Measurements from ENCODE around the gene BACH2.
"Not testable (repeated sequence)": the region's sequence is repeated elsewhere in the genome, so short reads cannot be mapped to it uniquely, and the experiment has no call there.

The BACH2 gene

DNA sequence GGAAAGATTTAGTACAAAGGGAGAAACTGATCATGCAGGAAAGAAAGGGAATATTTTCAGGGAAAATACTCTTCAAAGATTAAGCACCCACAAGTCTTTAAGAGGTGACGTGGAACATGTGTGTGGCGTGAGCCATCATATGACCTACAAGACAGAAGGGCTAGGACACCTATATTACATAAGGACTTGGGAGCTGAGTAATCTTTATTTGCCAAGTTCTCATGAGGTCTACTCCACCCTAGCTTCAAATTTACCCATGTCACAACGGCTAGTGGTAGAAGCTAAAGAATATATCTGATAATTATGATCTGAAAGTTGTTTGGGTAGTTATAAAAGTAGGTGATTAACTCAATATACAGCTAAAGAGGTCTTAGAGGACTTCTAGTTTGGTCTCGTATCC, 234.6 kb downstream of the BACH2 start:
- DNase-seq, result no peak

DNA sequence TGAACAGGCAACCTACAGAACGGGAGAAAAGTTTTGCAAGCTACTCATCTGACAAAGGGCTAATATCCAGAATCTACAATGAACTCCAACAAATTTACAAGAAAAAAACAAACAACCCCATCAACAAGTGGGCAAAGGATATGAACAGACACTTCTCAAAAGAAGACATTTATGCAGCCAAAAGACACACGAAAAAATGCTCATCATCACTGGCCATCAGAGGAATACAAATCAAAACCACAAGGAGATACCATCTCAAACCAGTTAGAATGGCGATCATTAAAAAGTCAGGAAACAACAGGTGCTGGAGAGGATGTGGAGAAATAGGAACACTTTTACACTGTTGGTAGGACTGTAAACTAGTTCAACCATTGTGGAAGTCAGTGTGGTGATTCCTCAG, 237.5 kb downstream of the BACH2 start:
- DNase-seq, result not testable (repeated sequence)

DNA sequence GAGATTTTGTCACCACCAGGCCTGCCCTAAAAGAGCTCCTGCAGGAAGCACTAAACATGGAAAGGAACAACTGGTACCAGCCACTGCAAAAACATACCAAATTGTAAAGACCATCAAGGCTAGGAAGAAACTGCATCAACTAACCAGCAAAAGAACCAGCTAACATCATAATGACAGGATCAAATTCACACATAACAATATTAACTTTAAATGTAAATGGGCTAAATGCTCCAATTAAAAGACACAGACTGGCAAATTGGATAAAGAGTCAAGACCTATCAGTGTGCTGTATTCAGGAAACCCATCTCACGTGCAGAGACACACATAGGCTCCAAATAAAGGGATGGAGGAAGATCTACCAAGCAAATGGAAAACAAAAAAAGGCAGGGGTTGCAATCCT, 240.7 kb downstream of the BACH2 start:
- not testable (repeated sequence) for DNase-seq

DNA sequence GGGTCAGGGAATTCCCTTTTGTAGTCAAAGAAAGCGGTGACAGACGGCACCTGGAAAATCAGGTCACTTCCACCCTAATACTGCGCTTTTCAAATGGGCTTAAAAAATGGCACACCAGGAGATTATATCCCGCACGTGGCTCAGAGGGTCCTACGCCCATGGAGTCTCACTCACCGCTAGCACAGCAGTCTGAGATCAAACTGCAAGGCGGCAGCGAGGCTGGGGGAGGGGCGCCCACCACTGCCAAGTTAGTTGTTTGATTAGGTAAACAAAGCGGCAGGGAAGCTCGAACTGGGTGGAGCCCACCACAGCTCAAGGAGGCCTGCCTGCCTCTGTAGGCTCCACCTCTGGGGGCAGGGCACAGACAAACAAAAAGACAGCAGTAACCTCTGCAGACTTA, 242.4 kb downstream of the BACH2 start:
- not testable (repeated sequence) for DNase-seq

DNA sequence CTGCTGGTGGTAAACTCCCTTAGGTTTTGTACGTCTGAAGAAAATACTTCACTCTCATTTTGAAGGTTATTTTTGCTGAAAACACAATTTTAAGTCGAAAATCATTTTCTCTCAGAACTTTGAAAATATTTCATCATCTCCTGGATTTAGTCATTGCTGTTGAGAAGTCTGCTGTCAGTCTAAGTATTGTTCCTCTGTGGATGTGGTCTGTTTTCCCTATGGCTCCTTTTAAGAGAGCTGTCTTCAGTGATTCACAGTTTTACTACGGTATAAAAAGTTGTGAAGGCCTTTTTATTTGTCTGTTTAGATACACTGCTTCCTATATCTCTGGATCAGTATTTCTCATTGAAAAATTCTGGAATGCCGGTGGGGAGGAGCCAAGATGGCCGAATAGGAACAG, 243.0 kb downstream of the BACH2 start:
- DNase-seq, result no peak

DNA sequence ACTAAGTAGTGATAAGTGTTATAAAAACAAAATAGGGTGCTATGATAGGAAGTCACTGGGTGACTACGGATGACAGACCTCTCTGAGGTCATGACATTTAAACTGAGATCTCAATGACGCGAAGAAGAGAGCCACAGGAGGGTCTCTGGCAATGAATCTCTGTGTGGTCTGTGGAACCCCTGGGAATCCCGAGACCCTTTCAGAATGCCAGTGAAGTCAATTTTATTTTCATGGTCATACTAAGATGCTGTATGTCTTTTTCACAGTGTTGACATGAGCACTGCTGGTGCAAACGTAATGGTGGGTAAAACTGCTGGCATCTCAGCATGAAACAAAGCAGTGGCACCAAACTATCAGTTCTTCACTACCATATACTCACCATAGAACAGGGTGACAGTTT, 247.3 kb downstream of the BACH2 start:
- no peak for DNase-seq

DNA sequence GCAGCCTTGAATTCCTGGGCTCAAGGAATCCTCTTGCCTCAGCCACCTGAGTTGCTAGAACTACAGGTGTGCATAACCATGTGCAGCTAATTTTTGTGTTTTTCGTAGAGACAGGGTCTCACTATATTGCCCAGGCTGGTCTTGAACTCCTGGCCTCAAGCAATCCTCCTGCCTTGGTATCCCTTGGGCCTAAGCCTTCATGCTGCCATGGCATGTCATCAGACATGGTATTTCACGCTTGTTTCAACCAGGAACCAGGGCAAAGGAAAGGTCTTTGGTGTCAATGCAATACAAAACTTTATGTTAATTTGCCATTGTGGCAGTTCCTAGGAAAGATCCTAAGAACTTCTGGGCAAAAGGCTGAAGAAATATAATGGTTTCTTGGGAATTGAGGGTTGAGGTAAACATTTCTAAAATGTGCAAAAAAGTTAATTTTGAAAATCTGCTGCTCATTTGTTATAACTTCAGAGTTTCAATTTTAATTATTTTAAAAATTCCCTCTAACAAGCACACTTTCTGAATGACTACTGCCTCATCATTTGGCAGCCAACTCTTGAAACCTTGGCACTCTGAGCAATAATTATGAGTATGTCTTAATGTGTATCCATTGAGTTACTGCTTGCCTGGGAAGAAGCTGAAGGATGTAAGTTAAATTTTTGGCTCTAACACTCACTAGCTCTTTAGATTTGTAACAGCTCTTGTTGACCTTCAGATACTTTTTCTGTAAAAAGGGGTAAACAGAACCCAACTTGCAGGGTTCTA, 248.3 kb downstream of the BACH2 start:
- no peak for DNase-seq

DNA sequence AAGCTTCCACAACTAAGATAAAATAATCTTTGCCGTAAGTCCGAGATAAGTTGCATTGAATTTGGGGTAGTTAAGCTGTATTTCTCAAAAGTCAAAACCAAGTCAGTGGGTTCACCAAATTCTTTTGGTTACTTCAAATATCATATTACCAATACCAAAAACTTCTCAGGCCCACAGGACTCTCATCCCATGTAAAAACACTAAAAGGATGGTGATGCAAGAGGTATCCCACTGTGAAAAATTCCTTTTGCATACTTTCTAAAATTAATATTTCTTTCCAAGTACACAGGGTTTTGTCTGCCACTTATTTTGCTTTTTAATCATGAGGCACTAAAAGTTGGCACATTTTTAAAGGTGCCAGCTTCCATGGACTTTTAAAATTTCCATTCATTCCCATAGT, 251.1 kb downstream of the BACH2 start:
- DNase-seq, result no peak

DNA sequence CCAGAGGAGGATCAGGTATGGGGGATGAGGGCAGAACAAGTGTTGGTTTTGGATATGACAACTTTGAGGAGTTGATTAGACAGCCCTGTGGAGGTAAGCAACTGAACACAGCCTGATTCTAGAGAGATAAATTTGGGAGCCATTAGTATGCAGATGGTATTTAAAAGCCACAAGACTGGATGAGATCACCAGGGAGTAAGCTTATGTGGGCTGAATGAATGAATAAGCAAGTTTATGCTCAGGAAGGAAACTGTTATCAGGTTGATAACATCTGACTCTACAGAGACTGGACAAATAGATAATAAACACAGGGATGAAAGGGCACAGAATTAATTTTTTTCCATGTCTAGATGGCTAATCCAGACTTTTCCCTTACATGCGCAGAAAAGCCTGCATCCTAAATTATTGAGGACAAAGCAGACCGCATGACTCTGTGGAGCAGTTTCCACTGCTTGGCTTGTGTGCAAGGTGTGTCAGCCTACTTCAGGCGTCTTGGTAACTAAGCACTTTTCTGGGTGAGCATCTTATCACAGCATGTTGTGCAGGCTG, 251.7 kb downstream of the BACH2 start:
- no peak for DNase-seq

DNA sequence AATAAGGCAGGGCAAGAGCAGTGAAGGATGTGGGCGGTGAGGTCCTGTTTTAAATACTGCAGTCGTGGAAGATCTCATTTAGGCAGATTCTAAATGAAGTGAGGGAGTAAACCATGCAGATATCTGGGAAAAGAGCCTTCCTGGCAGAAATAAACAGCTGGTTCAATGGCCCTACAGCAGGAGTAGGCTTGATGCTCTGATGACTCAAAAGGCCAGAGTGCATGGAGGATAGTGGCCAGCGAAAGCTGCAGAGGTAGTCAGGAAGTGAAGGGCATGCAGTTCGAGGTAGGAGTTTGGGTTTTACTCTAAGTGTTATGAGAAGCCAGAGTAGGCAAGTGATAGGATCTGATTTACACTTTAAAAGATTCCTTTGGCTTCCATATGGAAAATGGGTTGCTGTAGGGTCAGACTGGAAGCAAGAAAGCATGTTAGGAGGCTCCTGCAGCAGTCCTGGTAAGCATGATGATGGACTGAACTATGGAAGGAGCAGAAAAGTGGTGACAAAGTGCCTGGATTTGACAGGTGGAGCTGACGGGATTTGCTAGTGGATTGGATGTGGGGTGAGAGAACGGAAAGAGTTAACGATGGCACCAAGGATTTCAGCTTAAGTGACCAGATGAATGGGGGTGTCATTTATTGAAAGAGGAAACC, 252.3 kb downstream of the BACH2 start:
- no peak for DNase-seq

DNA sequence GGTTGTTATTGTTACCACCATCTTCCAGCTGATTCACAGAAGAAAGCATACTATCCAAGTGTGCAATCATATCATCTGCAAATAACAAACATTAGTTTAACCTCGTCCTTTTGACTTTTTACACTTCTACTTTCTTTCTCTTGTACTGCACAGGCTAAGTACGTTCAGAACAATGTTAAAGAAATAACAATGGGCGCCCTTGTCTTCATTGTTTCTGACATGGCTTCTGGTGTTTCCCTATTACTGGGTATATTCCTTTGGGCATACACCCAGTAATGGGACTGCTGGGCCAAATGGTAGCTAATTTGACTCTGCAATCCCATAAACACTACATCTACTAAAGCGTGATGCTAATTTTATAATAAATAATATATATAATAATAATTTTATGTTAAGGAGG, 255.7 kb downstream of the BACH2 start:
- no peak for DNase-seq

DNA sequence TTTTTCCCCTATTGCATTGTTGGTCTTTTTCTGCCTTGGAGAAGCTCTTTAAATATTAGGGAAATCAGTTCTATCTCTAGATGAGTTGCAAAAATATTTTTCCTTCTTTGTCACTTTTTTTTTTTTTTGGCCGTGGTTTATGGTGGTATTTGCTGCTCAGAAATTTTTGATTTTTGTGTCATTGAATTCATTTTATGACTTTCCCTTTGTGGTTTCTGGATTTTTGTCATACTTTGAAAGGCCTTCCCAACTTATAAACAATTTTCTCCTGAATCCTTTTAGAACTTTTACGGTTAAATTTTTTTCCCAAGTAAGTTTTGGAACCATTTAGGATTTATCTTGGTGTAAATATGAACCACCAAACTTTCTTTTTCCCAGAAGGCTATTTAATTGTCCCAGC, 256.7 kb downstream of the BACH2 start:
- DNase-seq, result no peak

DNA sequence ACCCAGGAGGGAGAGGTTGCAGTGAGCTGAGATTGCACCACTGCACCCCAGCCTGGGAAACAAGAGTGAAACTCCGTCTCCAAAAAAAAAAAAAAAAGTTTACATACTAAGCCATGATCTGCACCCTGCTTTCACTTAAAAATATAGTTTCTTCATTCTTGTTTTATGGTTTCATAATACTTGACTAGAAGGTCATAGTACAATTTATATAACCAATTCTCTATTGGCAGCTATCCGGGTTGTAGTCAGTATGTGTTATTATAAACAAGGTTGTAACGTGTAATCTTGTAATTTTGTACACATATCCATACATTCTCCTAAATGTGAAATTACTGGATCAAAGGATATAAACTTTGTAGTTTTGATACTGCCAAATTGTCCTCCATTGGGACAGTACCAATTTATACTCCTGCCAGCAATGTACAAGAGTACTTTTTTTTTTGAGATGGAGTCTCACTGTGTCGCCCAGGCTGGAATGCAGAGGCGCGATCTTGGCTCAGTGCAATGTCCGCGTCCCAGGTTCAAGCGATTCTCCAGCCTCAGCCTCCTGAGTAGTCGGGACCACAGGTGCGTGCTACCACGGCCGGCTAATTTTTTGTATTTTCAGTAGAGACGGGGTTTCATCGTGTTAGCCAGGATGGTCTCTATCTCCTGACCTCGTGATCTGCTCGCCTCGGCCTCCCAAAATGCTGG, 257.5 kb downstream of the BACH2 start:
- no peak for DNase-seq

DNA sequence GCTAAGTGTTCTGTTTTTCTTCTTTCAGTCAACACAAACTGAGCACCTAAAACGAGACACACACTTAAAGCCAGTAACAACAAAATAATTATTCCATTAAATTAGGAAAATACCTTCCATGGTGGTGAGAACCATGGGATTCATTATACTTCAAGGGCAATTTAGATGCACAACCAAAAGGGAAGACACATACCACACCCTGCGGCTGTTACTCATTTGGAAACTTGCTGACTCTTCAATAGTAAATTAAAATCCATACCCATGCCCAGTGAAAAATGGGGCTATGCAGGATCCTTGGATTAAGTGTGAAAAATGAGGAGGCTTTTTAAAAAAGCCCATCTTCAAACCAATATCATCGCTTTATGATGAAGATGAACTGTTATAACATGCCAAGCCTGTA, 259.7 kb downstream of the BACH2 start:
- DNase-seq, result no peak

DNA sequence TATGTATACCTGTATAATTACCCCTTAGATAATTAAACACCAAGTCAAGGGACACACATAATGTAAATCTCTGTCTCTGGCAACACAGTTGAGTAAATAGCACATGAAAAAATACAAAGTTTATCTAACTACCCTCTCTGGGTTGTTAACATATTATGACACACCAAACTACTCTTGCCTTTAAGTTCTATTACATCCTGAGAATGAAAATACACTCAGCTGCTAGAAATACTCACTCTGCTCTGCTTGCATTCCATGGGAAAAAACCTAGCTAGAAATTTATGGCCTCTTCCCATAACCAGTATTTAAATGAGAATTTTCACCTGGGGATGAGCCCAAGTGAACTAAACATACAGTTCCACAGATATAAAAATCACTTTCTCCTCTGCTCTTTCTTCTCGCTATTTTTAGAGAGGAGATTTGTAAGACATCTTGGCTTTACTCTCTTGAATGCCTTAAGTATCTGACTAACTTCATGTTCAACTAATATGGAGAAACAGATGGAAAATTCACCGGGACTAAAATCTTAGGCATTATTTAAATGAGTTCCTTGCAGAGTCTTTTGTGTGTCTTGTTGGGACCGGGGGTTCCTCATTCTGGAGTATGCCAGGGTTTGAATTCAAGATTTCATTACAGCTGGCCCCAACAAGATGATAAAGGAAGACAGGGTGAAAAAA, 261.5 kb downstream of the BACH2 start:
- DNase-seq, result no peak

DNA sequence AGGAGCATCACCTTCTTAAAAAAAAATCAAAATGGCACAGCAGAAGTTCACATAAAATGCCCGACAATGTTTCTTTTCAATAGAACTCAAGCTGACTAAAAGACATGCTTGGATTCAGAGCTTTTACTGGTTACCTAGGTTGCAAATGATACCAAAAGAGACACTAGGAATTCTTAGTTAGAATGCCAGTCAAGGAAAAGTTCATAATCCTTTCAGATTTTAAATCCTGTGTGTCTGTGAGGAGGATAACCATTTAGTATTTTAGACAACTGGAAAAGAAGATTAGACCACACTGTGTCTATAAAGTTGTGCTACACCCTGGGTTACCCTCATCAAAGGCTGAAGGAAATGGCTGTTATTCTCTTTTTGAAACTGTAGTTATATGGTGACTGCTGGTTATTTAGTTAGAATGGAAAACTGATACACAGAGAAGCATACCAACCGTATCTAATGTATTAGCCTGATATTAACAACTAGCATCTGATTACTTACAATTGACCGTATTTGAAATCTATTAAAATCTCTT, 262.8 kb downstream of the BACH2 start:
- DNase-seq, result no peak

DNA sequence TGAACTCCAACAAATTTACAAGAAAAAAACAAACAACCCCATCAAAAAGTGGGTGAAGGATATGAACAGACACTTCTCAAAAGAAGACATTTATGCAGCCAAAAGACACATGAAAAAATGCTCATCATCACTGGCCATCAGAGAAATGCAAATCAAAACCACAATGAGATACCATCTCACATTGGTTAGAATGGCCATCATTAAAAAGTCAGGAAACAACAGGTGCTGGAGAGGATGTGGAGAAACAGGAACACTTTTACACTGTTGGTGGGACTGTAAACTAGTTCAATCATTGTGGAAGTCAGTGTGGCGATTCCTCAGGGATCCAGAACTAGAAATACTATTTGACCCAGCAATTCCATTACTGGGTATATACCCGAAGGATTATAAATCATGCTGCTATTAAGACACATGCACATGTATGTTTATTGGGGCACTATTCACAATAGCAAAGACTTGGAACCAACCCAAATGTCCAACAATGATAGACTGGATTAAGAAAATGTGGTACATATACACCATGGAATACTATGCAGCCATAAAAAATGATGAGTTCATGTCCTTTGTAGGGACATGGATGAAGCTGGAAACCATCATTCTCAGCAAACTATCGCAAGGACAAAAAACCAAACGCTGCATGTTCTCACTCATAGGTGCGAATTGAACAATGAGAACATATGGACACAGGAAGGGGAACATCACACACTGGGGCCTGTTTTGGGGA, 264.0 kb downstream of the BACH2 start:
- DNase-seq, result not testable (repeated sequence)

DNA sequence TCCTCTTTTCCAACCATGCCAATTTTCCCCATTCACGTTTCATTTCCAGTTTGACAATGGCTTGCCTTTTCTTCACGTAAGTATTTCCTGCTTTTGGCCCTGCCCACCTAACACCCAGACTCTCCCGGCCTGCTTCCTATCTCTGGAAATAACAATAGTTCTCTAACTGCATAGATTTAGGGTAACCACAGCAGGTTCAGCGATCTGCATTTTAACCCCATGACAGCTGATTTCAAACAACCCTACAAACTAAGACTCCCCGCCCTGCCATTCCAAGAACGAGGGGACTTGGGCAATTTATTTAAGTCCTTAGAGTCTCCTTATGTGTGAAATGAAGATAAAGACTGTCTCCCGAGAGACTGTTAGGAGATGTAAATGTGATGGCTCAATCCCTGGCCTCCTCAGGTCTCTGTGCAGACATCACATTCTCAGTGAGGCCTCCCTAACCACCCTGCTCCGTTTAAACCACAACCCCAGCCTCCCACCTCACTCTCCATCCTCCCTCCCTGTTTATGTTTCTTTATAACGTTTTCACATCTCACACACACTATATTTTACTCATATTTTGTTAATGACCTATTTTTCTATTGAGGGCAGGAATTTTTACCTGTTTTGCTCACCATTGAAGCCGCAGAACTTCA, 267.5 kb downstream of the BACH2 start:
- no peak for DNase-seq

DNA sequence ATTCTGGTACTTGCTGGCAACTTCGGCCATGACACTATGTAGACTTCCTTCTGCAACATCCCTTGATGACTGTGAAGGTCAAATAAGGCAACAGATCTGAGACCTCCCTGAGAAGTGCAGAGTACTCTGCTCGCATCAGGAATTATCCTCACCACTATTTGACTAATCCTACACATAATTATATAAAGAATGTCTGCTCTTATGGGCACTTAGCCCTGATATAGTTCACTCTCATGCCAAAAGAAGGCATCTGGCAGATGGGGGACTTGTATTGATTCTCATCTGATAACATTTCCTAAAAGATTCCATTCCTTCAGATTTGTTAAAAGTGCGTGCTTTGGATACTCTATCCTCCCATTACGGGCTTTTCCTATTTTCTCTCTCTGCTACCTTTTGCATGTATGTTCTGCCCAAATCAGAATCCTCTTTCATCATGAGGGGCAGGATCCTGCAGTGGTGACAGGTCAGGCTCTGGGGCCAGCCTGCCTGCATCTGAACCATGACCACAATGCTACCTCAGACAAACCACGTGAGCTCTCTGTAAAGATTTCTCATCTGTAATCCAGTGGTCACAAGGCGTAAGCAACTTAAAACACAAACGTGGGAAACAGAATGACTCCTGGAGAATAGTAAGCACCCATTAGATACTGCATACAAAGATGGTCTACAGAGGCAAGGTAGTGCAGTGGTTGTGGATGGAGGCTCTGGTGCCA, 268.4 kb downstream of the BACH2 start:
- DNase-seq, result no peak

DNA sequence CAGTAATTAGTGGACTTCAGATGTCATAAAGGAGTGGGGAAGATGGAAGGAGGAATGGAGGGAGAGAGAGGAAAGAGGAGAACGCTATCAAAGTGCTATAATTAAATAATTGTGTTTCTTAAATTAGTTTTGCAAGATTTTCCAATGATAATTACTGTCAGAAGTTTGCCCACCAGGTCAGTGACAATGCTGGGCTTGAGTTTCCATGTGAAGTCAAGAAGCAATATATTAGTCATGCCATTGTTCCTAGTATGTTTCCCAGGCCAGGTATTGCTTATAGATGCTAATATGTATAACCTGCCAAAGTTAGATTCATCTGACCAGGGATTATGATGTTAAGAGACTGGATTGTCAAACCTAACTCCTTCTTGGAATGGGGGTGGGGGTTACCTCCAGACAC, 270.4 kb downstream of the BACH2 start:
- no peak for DNase-seq

DNA sequence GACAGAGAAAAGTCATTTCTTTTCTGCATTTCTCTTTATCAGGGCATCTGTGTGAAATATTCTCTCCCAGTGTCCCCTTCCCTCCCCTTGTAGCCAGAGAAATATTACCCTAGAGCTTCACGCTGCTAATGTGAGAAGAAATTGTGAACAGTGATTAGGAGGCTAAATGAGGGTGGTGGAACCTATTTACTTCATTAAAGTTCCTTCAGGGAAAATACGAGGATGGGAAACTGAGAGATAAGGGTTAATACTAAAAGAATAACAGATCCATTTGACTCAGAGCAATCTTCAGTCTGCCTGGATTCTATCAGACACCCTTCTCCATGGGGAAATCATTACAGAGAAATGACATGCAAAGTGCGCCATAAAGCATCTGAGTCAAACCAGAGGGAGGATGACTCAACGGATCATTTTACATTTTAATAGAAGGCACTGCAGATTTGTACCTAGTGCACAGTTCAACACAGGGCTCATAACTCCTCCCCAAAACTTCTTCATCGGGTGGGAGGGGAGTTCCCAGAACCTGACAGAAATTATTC, 271.1 kb downstream of the BACH2 start:
- no peak for DNase-seq
